Peyer's patch (tissue), 4 donors: ENCODE measurements around the gene TTLL5. TPM values are rescaled to one million over a fixed set of nuclear protein-coding genes. Genes with fewer than 3 reads are reported as not detected.

Experiments used
- DNase-seq, 3 donors: peaks; one replicate each; pipeline ENCODE4 v3.0.0-alpha.2; 2017 to 2019
- H3K27ac ChIP-seq, 4 donors: fragments of 200-600 bp; sonication (generic); one replicate each; pipeline ENCODE4 v1.5.1; 2016 to 2019
- H3K27me3 ChIP-seq, 2 donors: fragments of 200-600 bp; sonication (generic); one replicate each; pipeline ENCODE4 v1.5.1; 2019
- H3K36me3 ChIP-seq, 3 donors: fragments of 200-600 bp; sonication (generic); one replicate each; pipeline ENCODE4 v1.5.1; 2016 to 2019
- H3K4me1 ChIP-seq, 4 donors: fragments of 200-600 bp; sonication (generic); one replicate each; pipeline ENCODE4 v1.5.1; 2016 to 2019
- H3K4me3 ChIP-seq, 4 donors: fragments of 200-600 bp; sonication (generic); 1 replicate in 3 of 4; 2 replicates in 1 of 4; pipeline ENCODE4 v1.5.1; 2016 to 2019; ENCODE audit warnings: mild to moderate bottlenecking in 1 of 4
- H3K9me3 ChIP-seq, 4 donors: fragments of 200-600 bp; sonication (generic); one replicate each; pipeline ENCODE4 v1.5.1; 2016 to 2019; ENCODE audit warnings: mild to moderate bottlenecking in 1 of 4
- POLR2A ChIP-seq, 2 donors: fragments of 450-650 bp; IDR thresholded peaks; one replicate each; pipeline ENCODE4 v1.5.1; 2017; ENCODE audit warnings: antibody characterized with exemption in 2 of 2, mild to moderate bottlenecking in 2 of 2, moderate library complexity in 2 of 2
- total RNA-seq, 4 donors: library from RNA; depleted of rRNA; stranded (reverse); fragments of >200 nt; gene quantifications; one replicate each; pipeline ENCODE4 v1.1.0, GENCODE V29; 2016
- TF ChIP-seq, protein P1 (sequence below), 6 experiments: fragments of 450-650 bp in 4 of 6; fragments of 200-600 bp in 2 of 6; sonication (generic) in 1 of 6; IDR thresholded peaks; one replicate each; pipeline ENCODE4 v1.5.1; 2017 to 2019; ENCODE audit warnings: antibody characterized with exemption in 6 of 6, mild to moderate bottlenecking in 3 of 6, moderate library complexity in 1 of 6

TTLL5 gene
- total RNA-seq, 4 donors from 2014 or later = 33.6 to 82.5 (median 46.4) TPM

DNA sequence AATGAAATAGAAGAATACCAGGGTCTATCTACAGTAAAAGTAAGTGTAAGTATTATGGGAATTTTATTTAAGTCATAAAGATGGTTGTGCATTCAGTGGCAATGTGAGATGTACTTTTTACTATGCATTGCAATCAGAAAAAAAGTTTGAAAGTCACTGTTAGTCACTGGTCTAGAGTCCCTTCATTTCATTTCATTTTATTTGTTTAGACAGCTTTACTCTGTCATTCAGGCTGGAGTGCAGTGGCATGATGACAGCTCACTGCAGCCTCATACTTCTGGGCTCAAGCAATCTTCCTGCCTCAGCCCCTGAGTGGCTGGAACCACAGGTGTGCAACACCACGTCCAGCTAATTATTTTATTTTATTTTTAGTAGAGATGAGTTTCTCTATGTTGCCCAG lies 278.2 kb downstream of the TTLL5 start:
- TF ChIP-seq POLR2A (IDR thresholded peaks at IDR 0.05) = no peak
- TF ChIP-seq, protein P1, sequence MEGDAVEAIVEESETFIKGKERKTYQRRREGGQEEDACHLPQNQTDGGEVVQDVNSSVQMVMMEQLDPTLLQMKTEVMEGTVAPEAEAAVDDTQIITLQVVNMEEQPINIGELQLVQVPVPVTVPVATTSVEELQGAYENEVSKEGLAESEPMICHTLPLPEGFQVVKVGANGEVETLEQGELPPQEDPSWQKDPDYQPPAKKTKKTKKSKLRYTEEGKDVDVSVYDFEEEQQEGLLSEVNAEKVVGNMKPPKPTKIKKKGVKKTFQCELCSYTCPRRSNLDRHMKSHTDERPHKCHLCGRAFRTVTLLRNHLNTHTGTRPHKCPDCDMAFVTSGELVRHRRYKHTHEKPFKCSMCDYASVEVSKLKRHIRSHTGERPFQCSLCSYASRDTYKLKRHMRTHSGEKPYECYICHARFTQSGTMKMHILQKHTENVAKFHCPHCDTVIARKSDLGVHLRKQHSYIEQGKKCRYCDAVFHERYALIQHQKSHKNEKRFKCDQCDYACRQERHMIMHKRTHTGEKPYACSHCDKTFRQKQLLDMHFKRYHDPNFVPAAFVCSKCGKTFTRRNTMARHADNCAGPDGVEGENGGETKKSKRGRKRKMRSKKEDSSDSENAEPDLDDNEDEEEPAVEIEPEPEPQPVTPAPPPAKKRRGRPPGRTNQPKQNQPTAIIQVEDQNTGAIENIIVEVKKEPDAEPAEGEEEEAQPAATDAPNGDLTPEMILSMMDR (IDR thresholded peaks at IDR 0.05) = no peak
- Histone ChIP-seq H3K27ac (no peak overlapping the region), H3K9me3 (no peaks in the 10 kb centered on the region), H3K27me3 (no peaks in the 10 kb centered on the region), H3K4me1 (no peaks in the 10 kb centered on the region), H3K4me3 (no peak overlapping the region), H3K36me3 (no peaks in the 10 kb centered on the region)
- DNase-seq = no peak

DNA sequence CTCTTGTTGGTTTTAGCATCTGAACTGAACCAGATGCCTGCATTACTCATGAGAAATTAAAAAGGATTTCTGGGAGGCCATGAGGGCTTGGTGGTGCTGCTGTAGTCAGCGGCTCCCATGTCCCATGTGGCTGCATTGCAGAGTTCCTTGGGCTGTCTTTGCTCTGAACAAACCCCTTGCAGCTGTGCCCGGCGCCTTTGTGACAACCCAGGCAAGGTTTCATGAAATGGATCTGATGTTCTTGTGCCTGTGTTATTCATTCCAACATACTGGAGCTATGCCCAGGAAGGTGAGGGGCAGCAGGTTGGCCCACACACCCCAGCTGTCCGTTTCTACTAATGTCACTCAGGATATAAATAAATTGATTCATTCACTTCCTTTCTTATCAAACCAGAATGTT lies 280.0 kb downstream of the TTLL5 start:
- Histone ChIP-seq H3K9me3 (no peaks in the 10 kb centered on the region), H3K27me3 (no peaks in the 10 kb centered on the region), H3K4me3 (no peak overlapping the region), H3K27ac (no peak overlapping the region), H3K36me3 (no peaks in the 10 kb centered on the region), H3K4me1 (no peaks in the 10 kb centered on the region)
- TF ChIP-seq, protein P1 (IDR thresholded peaks at IDR 0.05) = no peak
- no peak for TF ChIP-seq POLR2A (IDR thresholded peaks at IDR 0.05)
- no peak for DNase-seq

DNA sequence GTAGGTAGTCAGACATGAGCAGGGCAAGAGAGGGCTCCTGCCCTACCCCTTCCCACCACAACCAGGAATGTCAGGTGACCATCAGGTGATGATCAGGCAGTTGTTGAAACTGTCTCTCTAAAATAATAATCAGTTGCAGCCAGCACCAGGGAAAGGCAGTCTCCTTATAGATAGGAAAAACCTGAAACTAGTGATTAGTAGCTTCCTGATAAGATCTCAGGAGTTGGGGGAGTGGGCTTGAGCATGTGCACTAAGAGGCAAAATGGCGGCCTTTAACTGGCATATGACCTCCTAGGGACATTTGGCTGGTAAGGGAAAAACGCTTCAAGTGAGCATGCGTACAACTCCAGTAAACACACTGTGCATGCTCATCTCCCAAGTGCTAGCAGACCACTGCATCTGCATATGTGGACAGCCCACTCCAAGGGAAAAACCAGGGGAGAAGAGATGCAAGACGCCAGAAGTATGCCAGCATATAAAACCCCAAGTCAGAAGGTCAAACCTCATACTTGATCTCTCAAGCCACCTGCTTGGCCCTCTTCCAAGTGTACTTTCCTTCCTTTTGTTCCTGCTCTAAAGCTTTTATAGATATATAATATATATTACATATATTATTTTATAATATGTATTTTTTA lies 283.7 kb downstream of the TTLL5 start:
- H3K4me1 ChIP-seq = no peaks in the 10 kb centered on the region

DNA sequence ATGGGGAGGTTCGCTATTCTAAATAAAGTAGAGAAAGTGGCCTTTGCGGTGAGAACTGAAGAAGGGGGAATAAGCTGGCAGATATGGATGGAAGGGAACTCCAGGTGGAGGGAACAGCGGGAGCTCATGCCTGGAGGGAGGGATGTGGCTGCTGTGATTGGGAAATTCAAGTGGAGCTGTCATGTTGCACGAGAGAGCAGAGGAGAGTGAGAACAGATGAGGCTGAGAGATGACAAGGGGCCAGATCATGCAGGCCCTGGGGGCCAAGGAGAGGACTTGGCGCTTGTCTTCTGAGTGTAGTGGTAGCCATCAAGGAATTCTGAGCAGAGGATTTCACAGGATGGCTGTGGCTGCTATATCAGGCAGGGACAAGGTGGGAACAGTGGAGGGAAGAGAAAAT lies 285.7 kb downstream of the TTLL5 start:
- TF ChIP-seq, protein P1 (IDR thresholded peaks at IDR 0.05) = no peak
- no peaks in the 10 kb centered on the region for H3K27me3 ChIP-seq
- no peak overlapping the region for H3K4me3 ChIP-seq
- H3K27ac ChIP-seq = no peak overlapping the region
- no peaks in the 10 kb centered on the region for H3K4me1 ChIP-seq
- no peak for DNase-seq
- no peaks in the 10 kb centered on the region for H3K36me3 ChIP-seq
- H3K9me3 ChIP-seq = no peaks in the 10 kb centered on the region

More for the DNA sequence above, 283.7 kb downstream of the TTLL5 start:
- no peak for DNase-seq
- no peaks in the 10 kb centered on the region for H3K36me3 ChIP-seq
- no peaks in the 10 kb centered on the region for H3K27me3 ChIP-seq
- H3K4me3 ChIP-seq = no peak overlapping the region
- H3K9me3 ChIP-seq = no peaks in the 10 kb centered on the region
- no peak for TF ChIP-seq POLR2A (IDR thresholded peaks at IDR 0.05)
- TF ChIP-seq, protein P1 (IDR thresholded peaks at IDR 0.05) = no peak
- no peak overlapping the region for H3K27ac ChIP-seq

DNA sequence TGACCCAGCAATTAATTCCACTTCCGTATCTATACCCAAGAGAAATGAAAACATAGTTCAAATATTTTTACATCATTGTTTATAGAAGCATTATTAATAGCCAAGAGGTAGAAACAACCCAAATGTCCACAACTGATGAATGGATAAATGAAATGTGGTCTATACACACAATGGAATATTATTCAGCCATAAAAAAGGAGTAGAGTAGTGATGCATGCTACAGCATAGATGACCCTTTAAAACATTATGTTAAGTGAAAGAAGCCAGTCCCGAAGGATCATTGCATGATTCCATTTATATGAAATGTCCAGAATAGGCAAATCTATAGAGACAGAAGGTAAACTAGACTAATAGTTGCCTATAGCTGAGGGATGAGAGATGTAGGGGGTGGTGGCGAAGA lies 291.4 kb downstream of the TTLL5 start:
- Histone ChIP-seq H3K27me3 (no peaks in the 10 kb centered on the region), H3K36me3 (no peaks in the 10 kb centered on the region), H3K4me3 (no peak overlapping the region), H3K9me3 (no peaks in the 10 kb centered on the region), H3K4me1 (no peaks in the 10 kb centered on the region), H3K27ac (no peak overlapping the region)
- TF ChIP-seq, protein P1 (IDR thresholded peaks at IDR 0.05) = no peak
- no peak for TF ChIP-seq POLR2A (IDR thresholded peaks at IDR 0.05)
- no peak for DNase-seq

DNA sequence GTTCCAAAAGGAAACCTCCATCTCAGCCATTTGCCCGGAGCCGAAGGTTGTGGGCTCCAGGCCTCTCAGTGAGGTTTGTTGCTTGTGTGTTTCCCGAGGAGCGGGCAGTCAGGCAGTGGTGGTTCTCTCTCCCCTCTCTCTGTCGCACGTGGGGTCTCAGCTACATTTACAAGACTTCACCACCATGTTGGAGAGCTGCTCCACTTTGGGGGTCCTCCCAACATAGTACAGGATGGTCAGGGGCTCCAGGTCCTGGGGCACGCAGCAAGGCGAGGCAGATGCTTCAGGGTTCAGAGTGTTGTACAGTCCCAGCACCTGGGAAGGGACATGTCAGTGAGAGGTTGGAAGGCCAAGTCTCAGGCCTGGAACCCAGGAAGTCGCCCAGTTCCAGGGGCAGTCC lies 298.0 kb downstream of the TTLL5 start:
- Histone ChIP-seq H3K4me3 (no peak overlapping the region), H3K36me3 (peaks cover 0 to 18% (median 0%) of the 10 kb centered on the region in 3 donors), H3K4me1 (no peaks in the 10 kb centered on the region), H3K27me3 (no peaks in the 10 kb centered on the region), H3K27ac (no peak overlapping the region), H3K9me3 (no peaks in the 10 kb centered on the region)
- DNase-seq = no peak
- TF ChIP-seq, protein P1 (IDR thresholded peaks at IDR 0.05) = no peak
- TF ChIP-seq POLR2A (IDR thresholded peaks at IDR 0.05) = no peak
